HFF-Myc (cell line): ENCODE results near the gene CDK8.
"Not testable (repeated sequence)": the region's sequence is repeated elsewhere in the genome, so short reads cannot be mapped to it uniquely, and the experiment has no call there.

ENCODE experiments used
- DNase-seq: peaks from one replicate; pipeline ENCODE4 v3.0.0-alpha.2; 2011; ENCODE audit warnings: low read depth; ENCODE audit errors: extremely low read depth
- H3K4me3 ChIP-seq: replicated peaks from 2 replicates; pipeline ENCODE4 v1.5.1; 2011; ENCODE audit warnings: low read depth, mild to moderate bottlenecking, control low read depth, low read length
- TF ChIP-seq, protein P1 (sequence below): IDR thresholded peaks from 2 replicates; pipeline ENCODE4 v1.5.1; 2012; ENCODE audit warnings: mild to moderate bottlenecking, low read depth, low read length, control low read depth; ENCODE audit errors: missing control alignments

The CDK8 gene

DNA sequence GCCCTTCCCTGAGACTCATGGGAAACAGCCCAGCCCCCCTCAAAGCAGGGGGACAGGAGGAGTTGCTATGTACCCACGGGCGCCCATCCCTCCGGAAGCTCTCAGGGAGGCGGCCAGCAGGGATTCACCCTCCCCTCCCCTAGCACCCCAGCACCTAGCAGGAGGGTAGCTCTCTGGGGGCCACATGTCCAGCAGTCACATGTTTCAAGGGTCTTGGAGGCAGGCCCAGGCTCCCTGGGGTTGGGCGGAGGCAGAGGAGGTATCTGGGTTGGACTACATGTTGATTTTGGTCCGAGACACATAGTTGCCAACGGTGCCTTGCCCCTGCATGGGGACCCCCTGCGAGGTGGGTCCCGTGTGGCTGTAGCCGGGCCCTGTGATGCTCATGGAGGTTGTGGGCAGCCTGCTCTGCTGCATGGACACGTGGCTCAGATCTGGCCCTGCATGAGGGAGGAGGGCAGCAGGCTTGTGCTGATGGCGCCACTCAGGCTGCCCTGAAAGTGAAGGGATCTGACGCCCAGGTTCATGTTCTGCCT lies 24.8 kb upstream of the CDK8 start:
- H3K4me3 ChIP-seq: no peak overlapping the region
- no peak for DNase-seq
- TF ChIP-seq, protein P1, sequence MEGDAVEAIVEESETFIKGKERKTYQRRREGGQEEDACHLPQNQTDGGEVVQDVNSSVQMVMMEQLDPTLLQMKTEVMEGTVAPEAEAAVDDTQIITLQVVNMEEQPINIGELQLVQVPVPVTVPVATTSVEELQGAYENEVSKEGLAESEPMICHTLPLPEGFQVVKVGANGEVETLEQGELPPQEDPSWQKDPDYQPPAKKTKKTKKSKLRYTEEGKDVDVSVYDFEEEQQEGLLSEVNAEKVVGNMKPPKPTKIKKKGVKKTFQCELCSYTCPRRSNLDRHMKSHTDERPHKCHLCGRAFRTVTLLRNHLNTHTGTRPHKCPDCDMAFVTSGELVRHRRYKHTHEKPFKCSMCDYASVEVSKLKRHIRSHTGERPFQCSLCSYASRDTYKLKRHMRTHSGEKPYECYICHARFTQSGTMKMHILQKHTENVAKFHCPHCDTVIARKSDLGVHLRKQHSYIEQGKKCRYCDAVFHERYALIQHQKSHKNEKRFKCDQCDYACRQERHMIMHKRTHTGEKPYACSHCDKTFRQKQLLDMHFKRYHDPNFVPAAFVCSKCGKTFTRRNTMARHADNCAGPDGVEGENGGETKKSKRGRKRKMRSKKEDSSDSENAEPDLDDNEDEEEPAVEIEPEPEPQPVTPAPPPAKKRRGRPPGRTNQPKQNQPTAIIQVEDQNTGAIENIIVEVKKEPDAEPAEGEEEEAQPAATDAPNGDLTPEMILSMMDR: no peak

DNA sequence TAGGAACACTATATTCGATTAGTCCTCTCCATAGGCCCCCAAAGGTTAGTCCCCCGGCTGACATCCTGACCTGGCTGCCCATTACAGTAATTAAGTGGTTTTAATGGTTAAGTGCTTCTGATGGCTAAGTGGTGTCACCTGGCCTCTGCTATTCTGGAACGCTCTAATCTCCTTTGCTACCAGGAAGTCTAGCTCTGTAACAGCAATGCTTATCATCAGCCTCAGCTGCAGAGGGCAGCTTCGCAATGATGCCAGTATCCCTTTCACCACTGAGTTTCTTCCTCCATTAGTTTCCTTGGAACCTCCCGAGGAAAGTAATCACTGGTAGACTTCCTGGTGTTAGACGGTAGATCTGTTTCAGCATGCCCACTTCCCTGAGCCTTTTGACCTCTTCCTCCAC lies 23.2 kb upstream of the CDK8 start:
- no peak for DNase-seq
- no peak overlapping the region for H3K4me3 ChIP-seq

DNA sequence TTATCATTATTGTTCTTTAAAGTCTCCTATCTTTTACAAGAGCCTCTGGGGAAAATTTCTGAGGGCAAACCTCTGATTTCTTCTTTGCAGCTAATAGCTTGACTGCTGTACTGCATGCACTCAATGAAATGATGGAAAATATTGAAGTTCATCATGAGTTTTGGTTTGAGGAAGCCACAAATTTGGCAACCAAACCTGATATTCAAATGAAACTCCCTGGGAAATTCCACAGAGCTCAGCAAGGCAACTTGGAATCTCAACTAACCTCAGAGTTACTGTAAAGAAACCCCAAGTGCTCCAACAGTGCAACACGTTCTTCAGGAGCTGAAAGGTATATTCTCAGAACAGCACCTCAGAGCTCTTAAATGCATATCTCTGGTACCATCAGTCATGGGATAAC lies 17.6 kb upstream of the CDK8 start:
- TF ChIP-seq, protein P1: no peak
- no peak overlapping the region for H3K4me3 ChIP-seq
- no peak for DNase-seq

More for the DNA sequence above, 23.2 kb upstream of the CDK8 start:
- TF ChIP-seq, protein P1: no peak

- H3K4me3 ChIP-seq: no peak overlapping the region
- TF ChIP-seq, protein P1: no peak
- DNase-seq: no peak
Measured at GRCh38 chr13:26246154-26246553, 7.8 kb upstream of the CDK8 start.

DNA sequence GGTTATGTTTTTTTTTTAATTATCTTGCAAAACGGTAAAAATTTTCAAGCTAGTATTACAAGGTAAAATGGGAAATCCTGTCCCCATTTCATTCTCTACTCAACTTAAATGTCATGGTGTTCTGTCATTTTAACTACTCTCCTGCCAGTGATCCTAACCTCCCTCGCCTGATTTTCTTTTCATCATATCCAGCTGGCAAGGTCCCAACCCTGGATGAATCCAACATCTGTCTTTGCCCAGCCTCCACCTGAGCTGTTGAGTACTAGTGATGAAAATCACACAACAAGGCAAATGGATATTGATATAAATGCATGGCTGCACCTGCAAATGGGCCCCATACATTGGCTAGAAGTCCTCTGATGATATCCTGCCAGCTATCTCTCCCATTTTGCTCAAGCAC lies 6.9 kb upstream of the CDK8 start:
- no peak overlapping the region for H3K4me3 ChIP-seq
- TF ChIP-seq, protein P1: no peak
- DNase-seq: no peak

- TF ChIP-seq, protein P1: no peak
Measured at GRCh38 chr13:26247608-26248007, 6.3 kb upstream of the CDK8 start.

DNA sequence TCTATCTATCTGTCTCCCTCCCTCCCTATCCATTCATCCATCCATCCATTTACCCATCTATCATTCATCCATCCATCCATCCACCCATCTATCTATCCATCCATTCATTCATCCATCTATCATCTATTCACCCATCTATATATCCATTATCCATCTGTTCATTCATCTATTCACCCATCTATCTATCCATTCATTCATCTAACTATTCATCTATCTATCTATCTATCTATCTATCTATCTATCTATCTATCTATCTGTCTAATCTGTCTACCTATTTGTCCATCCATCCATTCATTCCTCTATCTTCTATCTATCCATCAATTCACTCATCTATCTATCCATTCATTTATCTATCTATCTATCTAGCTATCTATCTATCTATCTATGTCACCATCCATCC lies 4.4 kb upstream of the CDK8 start:
- TF ChIP-seq, protein P1: no peak
- no peak for DNase-seq
- no peak overlapping the region for H3K4me3 ChIP-seq

More at GRCh38 chr13:26247608-26248007, 6.3 kb upstream of the CDK8 start:
- H3K4me3 ChIP-seq: no peak overlapping the region
- DNase-seq: no peak

GRCh38 chr13:26252006-26252405 lies 1.9 kb upstream of the CDK8 start:
- not testable (repeated sequence) for DNase-seq, H3K4me3 ChIP-seq
